ENCODE data around the gene FXYD3. TPM values are rescaled to one million over a fixed set of nuclear protein-coding genes. Genes with fewer than 3 reads are reported as not detected.

Gene FXYD3
- total and polyA plus RNA-seq, 2 of the 13 experiments (the other 11 are each of a cell fraction or from before 2014, with no cell fraction given), result 4.9 TPM; not detected in 1

- TF ChIP-seq, protein P1, sequence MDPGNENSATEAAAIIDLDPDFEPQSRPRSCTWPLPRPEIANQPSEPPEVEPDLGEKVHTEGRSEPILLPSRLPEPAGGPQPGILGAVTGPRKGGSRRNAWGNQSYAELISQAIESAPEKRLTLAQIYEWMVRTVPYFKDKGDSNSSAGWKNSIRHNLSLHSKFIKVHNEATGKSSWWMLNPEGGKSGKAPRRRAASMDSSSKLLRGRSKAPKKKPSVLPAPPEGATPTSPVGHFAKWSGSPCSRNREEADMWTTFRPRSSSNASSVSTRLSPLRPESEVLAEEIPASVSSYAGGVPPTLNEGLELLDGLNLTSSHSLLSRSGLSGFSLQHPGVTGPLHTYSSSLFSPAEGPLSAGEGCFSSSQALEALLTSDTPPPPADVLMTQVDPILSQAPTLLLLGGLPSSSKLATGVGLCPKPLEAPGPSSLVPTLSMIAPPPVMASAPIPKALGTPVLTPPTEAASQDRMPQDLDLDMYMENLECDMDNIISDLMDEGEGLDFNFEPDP (CRISPR knock-in tag; conservative IDR thresholded peaks at IDR 0.05), result no peak
- TF ChIP-seq RBM39 (IDR thresholded peaks at IDR 0.05; ENCODE audit: low read depth, low read length, poor library complexity, severe bottlenecking), result no peak
- TF ChIP-seq ATF2 (CRISPR knock-in tag; IDR thresholded peaks at IDR 0.05), result no peak
- no peak for TF ChIP-seq ZNF256 (CRISPR knock-in tag; conservative IDR thresholded peaks at IDR 0.05)
- no peak for TF ChIP-seq CSRNP2 (CRISPR knock-in tag; conservative IDR thresholded peaks at IDR 0.05; ENCODE audit: low read depth)
- TF ChIP-seq DZIP1 (CRISPR knock-in tag; IDR thresholded peaks at IDR 0.05), result no peak
- no peak for TF ChIP-seq ZC3H4 (CRISPR knock-in tag; IDR thresholded peaks at IDR 0.05; ENCODE audit: borderline replicate concordance)
- TF ChIP-seq, protein P2, sequence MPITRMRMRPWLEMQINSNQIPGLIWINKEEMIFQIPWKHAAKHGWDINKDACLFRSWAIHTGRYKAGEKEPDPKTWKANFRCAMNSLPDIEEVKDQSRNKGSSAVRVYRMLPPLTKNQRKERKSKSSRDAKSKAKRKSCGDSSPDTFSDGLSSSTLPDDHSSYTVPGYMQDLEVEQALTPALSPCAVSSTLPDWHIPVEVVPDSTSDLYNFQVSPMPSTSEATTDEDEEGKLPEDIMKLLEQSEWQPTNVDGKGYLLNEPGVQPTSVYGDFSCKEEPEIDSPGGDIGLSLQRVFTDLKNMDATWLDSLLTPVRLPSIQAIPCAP (CRISPR knock-in tag; IDR thresholded peaks at IDR 0.05; ENCODE audit: low read depth), result no peak
- TF ChIP-seq KLF9 (CRISPR knock-in tag; IDR thresholded peaks at IDR 0.05; ENCODE audit: low read depth), result no peak
- TF ChIP-seq ZNF883 (CRISPR knock-in tag; IDR thresholded peaks at IDR 0.05; ENCODE audit: not compliant biosample characterization), result no peak
- no peak for TF ChIP-seq FOXK2 (IDR thresholded peaks at IDR 0.05)
- no peak for TF ChIP-seq ARNT (IDR thresholded peaks at IDR 0.05)
- no peak for TF ChIP-seq IRX3 (CRISPR knock-in tag; IDR thresholded peaks at IDR 0.05; ENCODE audit: borderline replicate concordance, low read depth)
- TF ChIP-seq, protein P3, sequence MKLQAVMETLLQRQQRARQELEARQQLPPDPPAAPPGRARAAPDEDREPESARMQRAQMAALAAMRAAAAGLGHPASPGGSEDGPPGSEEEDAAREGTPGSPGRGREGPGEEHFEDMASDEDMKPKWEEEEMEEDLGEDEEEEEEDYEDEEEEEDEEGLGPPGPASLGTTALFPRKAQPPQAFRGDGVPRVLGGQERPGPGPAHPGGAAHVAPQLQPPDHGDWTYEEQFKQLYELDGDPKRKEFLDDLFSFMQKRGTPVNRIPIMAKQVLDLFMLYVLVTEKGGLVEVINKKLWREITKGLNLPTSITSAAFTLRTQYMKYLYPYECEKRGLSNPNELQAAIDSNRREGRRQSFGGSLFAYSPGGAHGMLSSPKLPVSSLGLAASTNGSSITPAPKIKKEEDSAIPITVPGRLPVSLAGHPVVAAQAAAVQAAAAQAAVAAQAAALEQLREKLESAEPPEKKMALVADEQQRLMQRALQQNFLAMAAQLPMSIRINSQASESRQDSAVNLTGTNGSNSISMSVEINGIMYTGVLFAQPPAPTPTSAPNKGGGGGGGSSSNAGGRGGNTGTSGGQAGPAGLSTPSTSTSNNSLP (IDR thresholded peaks at IDR 0.05; ENCODE audit: low read depth, low read length), result no peak
- TF ChIP-seq TBP (CRISPR knock-in tag; IDR thresholded peaks at IDR 0.05), result no peak
- no peak for TF ChIP-seq NFIB (CRISPR knock-in tag; IDR thresholded peaks at IDR 0.05; ENCODE audit: borderline replicate concordance)
- TF ChIP-seq MIER3 (CRISPR knock-in tag; IDR thresholded peaks at IDR 0.05; ENCODE audit: borderline replicate concordance), result no peak; the same call in 1 of the 2 replicates
- no peak for TF ChIP-seq ZNF101 (CRISPR knock-in tag; IDR thresholded peaks at IDR 0.05; ENCODE audit: borderline replicate concordance, low read depth)
Measured at GRCh38 chr19:35066691-35067563, 48.7 kb upstream of the FXYD3 start (continued).
